GM12872 (cell line): ENCODE results near the gene PTPN4.

Source experiments
- TF ChIP-seq, protein P1 (sequence below): IDR thresholded peaks from 3 replicates; pipeline ENCODE4 v1.5.1; 2011; ENCODE audit warnings: low read depth, mild to moderate bottlenecking, low read length, moderate library complexity; ENCODE audit not compliant: insufficient read depth

Gene PTPN4

GRCh38 chr2:119782308-119783027 is 22.7 kb downstream of the PTPN4 start:
- TF ChIP-seq, protein P1, sequence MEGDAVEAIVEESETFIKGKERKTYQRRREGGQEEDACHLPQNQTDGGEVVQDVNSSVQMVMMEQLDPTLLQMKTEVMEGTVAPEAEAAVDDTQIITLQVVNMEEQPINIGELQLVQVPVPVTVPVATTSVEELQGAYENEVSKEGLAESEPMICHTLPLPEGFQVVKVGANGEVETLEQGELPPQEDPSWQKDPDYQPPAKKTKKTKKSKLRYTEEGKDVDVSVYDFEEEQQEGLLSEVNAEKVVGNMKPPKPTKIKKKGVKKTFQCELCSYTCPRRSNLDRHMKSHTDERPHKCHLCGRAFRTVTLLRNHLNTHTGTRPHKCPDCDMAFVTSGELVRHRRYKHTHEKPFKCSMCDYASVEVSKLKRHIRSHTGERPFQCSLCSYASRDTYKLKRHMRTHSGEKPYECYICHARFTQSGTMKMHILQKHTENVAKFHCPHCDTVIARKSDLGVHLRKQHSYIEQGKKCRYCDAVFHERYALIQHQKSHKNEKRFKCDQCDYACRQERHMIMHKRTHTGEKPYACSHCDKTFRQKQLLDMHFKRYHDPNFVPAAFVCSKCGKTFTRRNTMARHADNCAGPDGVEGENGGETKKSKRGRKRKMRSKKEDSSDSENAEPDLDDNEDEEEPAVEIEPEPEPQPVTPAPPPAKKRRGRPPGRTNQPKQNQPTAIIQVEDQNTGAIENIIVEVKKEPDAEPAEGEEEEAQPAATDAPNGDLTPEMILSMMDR, result no peak

DNA sequence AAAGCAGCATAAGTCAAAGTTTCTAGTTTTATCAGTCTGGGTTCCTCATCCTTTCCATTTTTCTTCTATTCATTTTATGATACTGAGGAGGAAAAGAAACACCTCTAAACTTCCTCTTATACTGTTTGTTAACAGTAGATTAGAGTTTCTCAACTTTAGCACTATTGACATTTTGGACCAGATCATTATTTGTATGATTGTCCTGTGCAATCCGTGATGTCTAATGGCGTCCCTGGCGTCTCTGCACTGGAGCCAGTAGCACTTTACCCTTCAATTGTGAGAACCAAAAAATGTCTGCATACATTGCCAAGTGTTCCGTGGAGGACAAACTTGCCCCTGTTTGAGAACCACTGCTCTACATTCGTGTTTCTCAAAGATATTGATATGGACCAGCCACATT is 25.2 kb downstream of the PTPN4 start:
- TF ChIP-seq, protein P1, result no peak

DNA sequence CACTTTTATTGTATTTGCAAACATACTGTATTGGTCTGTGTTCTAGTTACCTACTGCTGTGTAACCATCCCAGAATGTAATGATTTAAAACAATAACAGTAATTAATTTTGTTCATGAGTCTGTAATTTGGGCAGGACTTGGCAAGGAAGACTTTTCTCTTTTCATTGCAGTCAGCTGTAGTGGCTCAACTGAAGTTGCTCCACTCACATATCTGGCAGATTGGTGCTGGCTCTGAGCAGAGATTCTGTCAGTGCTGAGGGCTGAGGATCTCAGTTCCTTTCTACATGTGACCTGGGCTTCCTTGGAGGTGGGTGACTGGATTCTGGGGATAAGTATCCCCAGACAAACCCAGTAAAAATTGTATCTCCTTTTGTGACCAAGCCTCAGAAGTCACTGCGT is 26.6 kb downstream of the PTPN4 start:
- TF ChIP-seq, protein P1, result no peak

DNA sequence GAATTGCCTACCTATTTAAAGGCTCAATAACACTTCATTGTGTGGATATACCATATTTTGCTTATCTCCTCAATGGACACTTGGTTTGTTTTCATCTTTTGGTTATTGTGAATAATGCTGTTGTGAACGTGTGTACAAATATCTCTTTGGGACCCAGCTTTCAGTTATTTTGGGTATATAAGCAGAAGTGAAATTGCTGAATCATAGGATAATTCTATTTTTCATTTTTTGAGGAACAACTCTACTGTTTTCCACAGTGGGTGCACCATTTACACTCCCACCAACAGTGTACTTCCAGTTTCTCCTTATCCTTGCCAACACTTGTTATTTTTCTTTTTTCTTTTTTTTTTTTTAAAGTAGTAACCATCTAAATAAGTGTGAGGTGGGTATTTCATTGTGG is 29.0 kb downstream of the PTPN4 start:
- TF ChIP-seq, protein P1, result no peak

GRCh38 chr2:119790466-119790865 is 30.7 kb downstream of the PTPN4 start:
- TF ChIP-seq, protein P1, result no peak

DNA sequence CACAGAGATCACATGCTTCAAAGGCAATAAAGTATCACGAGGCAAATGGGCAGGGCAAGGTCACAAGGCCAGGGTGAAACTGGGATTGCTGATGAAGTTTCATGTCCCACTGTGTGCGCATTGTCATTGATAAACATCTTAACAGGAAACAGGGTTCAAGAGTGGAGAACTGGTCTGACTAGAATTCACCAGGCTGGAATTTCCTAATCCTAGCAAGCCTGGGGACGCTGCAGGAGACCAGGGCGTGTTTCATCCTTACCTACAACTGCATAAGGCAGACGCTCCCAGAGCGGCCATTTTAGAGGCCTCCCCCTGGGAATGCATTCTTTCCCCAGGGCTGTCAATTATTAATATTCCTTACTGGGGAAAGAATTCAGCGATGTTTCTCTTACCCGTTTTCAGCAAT is 33.2 kb downstream of the PTPN4 start:
- TF ChIP-seq, protein P1, result no peak

- TF ChIP-seq, protein P1, result no peak
Observed at GRCh38 chr2:119794237-119794636, 34.5 kb downstream of the PTPN4 start.
